HepG2 (cell line): Measurements from ENCODE around the gene ZNF547. TPM values are rescaled to one million over a fixed set of nuclear protein-coding genes. Genes with fewer than 3 reads are reported as not detected.
A peak's percentile ranks its signal among the peaks of the same experiment; 100 is the strongest.

Experiments
- ATF6 ChIP-seq: sonication (generic); formaldehyde crosslinking; conservative IDR thresholded peaks from 2 replicates; pipeline ENCODE4 v1.4.0; 2020; ENCODE audit warnings: missing genetic modification reagents
- KDM1A ChIP-seq: IDR thresholded peaks from 2 replicates; pipeline ENCODE4 v1.6.1; 2016; ENCODE audit warnings: missing compliant biosample characterization
- KLF11 ChIP-seq: IDR thresholded peaks from 2 replicates; pipeline ENCODE4 v1.6.1; 2016; ENCODE audit warnings: missing compliant biosample characterization
- PCBP1 ChIP-seq: fragments of 200-400 bp; formaldehyde crosslinking; IDR thresholded peaks from 2 replicates; pipeline ENCODE4 v1.6.1; 2017; ENCODE audit warnings: mild to moderate bottlenecking, low read depth, low read length, borderline replicate concordance
- SNAI1 ChIP-seq: sonication (generic); formaldehyde crosslinking; IDR thresholded peaks from 2 replicates; pipeline ENCODE4 v1.5.0; 2020; ENCODE audit warnings: mild to moderate bottlenecking, missing genetic modification reagents, borderline replicate concordance
- THAP7 ChIP-seq: sonication (generic); formaldehyde crosslinking; IDR thresholded peaks from 2 replicates; pipeline ENCODE4 v1.8.1; 2023; ENCODE audit warnings: mild to moderate bottlenecking, missing genetic modification reagents
- UBTF ChIP-seq: sonication (generic); formaldehyde crosslinking; IDR thresholded peaks from 2 replicates; pipeline ENCODE4 v1.4.0; 2020; ENCODE audit warnings: mild to moderate bottlenecking, missing genetic modification reagents
- XBP1 ChIP-seq: sonication (generic); formaldehyde crosslinking; IDR thresholded peaks from 2 replicates; pipeline ENCODE4 v1.5.0; 2020; ENCODE audit warnings: missing genetic modification reagents
- YY1 ChIP-seq: IDR thresholded peaks from 2 replicates; pipeline ENCODE4 v1.6.1; 2011; ENCODE audit warnings: low read length, low read depth, moderate library complexity, mild to moderate bottlenecking; ENCODE audit not compliant: insufficient read depth, insufficient replicate concordance
- ZBTB20 ChIP-seq: sonication (generic); formaldehyde crosslinking; IDR thresholded peaks from 2 replicates; pipeline ENCODE4 v1.8.1; 2023; ENCODE audit warnings: missing genetic modification reagents, low read depth, mild to moderate bottlenecking, borderline replicate concordance
- ZBTB37 ChIP-seq: sonication (generic); formaldehyde crosslinking; IDR thresholded peaks from 2 replicates; pipeline ENCODE4 v1.4.0; 2020; ENCODE audit warnings: mild to moderate bottlenecking, missing genetic modification reagents
- ZBTB46 ChIP-seq: sonication (generic); formaldehyde crosslinking; IDR thresholded peaks from 2 replicates; pipeline ENCODE4 v1.4.0; 2020; ENCODE audit warnings: mild to moderate bottlenecking, missing genetic modification reagents, borderline replicate concordance
- ZNF12 ChIP-seq: sonication (generic); formaldehyde crosslinking; IDR thresholded peaks from 2 replicates; pipeline ENCODE4 v1.5.0; 2020; ENCODE audit warnings: missing genetic modification reagents
- ZNF451 ChIP-seq: sonication (generic); formaldehyde crosslinking; IDR thresholded peaks from 2 replicates; pipeline ENCODE4 v1.5.0; 2020; ENCODE audit warnings: mild to moderate bottlenecking, missing genetic modification reagents
- ZNF670 ChIP-seq: sonication (generic); formaldehyde crosslinking; IDR thresholded peaks from 2 replicates; pipeline ENCODE4 v1.8.0; 2022; ENCODE audit warnings: mild to moderate bottlenecking, missing genetic modification reagents, borderline replicate concordance
- ZNF687 ChIP-seq: sonication (generic); formaldehyde crosslinking; IDR thresholded peaks from 2 replicates; pipeline ENCODE4 v1.5.1; 2020; ENCODE audit warnings: mild to moderate bottlenecking, missing genetic modification reagents, moderate library complexity
- polyA plus RNA-seq, 8 experiments: library from polyadenylated mRNA; depleted of rRNA in 3 of 8; stranded (reverse) in 7 of 8; unstranded in 1 of 8; fragments of >200 nt; fragmentation: Illumina TruSeq in 4 of 8; extraction: Trizol in 4 of 8; gene quantifications; 2 replicates each; pipeline versions ENCODE4 v1.2.1 to v1.2.3, GENCODE V29; 2011 to 2016; ENCODE audit warnings: low read depth in 4 of 8, missing spikeins in 1 of 8, mixed read lengths in 1 of 8; ENCODE audit not compliant: insufficient read depth in 1 of 8
- total RNA-seq, 5 experiments: library from RNA; depleted of rRNA; stranded (reverse); fragments of >200 nt; fragmentation: Illumina TruSeq; extraction: Trizol; gene quantifications; 2 replicates each; pipeline ENCODE4 v1.2.3, GENCODE V29; 2016; ENCODE audit warnings: low read depth in 1 of 5

ZNF547 gene
- total and polyA plus RNA-seq, 2 of the 13 experiments (the other 11 are each of a cell fraction or from before 2014, with no cell fraction given) = 2.0 to 2.6 TPM

- TF ChIP-seq ZBTB46 (CRISPR knock-in tag) (no peak), ZNF12 (CRISPR knock-in tag) (no peak), KDM1A (CRISPR knock-in tag) (no peak), PCBP1 (no peak), XBP1 (CRISPR knock-in tag) (no peak), THAP7 (CRISPR knock-in tag) (no peak), ZNF451 (no peak), ZNF687 (CRISPR knock-in tag) (peak; percentile 40), KLF11 (no peak), ATF6 (CRISPR knock-in tag) (no peak), ZBTB20 (no peak), YY1 (peak; percentile 50), UBTF (0 out of 2 replicates have a peak, but pooled peaks have one; percentile 16), ZNF670 (CRISPR knock-in tag) (no peak), SNAI1 (CRISPR knock-in tag) (no peak), ZBTB37 (no peak)
Measured at GRCh38 chr19:57406516-57407123, 43.3 kb downstream of the ZNF547 start (continued).
